Measurements from ENCODE around the gene MBD6. TPM values are rescaled to one million over a fixed set of nuclear protein-coding genes. Genes with fewer than 3 reads are reported as not detected.
"Not testable (repeated sequence)": the region's sequence is repeated elsewhere in the genome, so short reads cannot be mapped to it uniquely, and the experiment has no call there.

Gene MBD6
- total RNA-seq, 6 donors from 2014 or later: 25.1 to 184 (median 94.7) TPM

DNA sequence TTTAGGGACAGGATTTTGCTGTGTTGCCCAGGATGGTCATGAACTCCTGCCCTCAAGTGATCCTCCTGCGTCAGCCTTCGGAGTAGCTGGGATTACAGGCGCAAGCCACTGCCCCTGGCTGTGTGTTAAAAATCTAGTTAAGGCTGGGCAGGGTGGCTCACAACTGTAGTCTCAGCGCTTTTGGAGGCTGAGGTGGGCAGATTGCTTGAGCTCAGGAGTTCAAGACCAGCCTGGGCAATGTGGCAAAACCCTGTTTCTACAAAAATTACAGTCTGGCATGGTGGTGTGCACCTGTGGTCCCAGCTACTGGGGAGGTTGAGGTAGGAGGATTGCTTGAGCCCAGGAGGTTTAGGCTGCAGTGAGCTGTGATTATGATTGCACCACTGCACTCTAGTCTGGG lies 11.5 kb upstream of the MBD6 start:
- DNase-seq: no peak
- no peak overlapping the region for H3K4me3 ChIP-seq
- no peaks in the 10 kb centered on the region for H3K9me3 ChIP-seq
- 97 to 100% methylated on average over 4 of the region's 4 CpGs for WGBS, 2 donors
- TF ChIP-seq POLR2AphosphoS5 (IDR thresholded peaks at IDR 0.05): no peak
- TF ChIP-seq, protein P1, sequence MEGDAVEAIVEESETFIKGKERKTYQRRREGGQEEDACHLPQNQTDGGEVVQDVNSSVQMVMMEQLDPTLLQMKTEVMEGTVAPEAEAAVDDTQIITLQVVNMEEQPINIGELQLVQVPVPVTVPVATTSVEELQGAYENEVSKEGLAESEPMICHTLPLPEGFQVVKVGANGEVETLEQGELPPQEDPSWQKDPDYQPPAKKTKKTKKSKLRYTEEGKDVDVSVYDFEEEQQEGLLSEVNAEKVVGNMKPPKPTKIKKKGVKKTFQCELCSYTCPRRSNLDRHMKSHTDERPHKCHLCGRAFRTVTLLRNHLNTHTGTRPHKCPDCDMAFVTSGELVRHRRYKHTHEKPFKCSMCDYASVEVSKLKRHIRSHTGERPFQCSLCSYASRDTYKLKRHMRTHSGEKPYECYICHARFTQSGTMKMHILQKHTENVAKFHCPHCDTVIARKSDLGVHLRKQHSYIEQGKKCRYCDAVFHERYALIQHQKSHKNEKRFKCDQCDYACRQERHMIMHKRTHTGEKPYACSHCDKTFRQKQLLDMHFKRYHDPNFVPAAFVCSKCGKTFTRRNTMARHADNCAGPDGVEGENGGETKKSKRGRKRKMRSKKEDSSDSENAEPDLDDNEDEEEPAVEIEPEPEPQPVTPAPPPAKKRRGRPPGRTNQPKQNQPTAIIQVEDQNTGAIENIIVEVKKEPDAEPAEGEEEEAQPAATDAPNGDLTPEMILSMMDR (IDR thresholded peaks at IDR 0.05): no peak
- TF ChIP-seq POLR2A (IDR thresholded peaks at IDR 0.05): no peak
- no peak for TF ChIP-seq EP300 (IDR thresholded peaks at IDR 0.05)
- H3K36me3 ChIP-seq: peaks cover 15 to 83% (median 60%) of the 10 kb centered on the region in 4 donors
- no peaks in the 10 kb centered on the region for H3K27me3 ChIP-seq
- no peaks in the 10 kb centered on the region for H3K4me1 ChIP-seq
- no peak for ATAC-seq (ENCODE audit: low FRiP score in 2 of 2)
- no peak overlapping the region for H3K27ac ChIP-seq

- Histone ChIP-seq H3K4me3 (no peak overlapping the region), H3K9me3 (no peaks in the 10 kb centered on the region), H3K4me1 (peaks cover 0 to 3% (median 0%) of the 10 kb centered on the region in 4 donors), H3K36me3 (peaks cover 18 to 84% (median 64%) of the 10 kb centered on the region in 4 donors), H3K27ac (no peak overlapping the region), H3K27me3 (no peaks in the 10 kb centered on the region)
- ATAC-seq (ENCODE audit: low FRiP score in 2 of 2): no peak
- TF ChIP-seq EP300 (IDR thresholded peaks at IDR 0.05): no peak
- TF ChIP-seq, protein P1 (IDR thresholded peaks at IDR 0.05): no peak
- TF ChIP-seq POLR2A (IDR thresholded peaks at IDR 0.05): no peak
- no peak for TF ChIP-seq POLR2AphosphoS5 (IDR thresholded peaks at IDR 0.05)
- WGBS, 2 donors: 95 to 96% methylated on average over 7 of the region's 7 CpGs
- no peak for DNase-seq
Observed at GRCh38 chr12:57511588-57512325, 10.9 kb upstream of the MBD6 start.

GRCh38 chr12:57512665-57513064 lies 10.0 kb upstream of the MBD6 start:
- peaks cover 21 to 93% (median 71%) of the 10 kb centered on the region in 4 donors for H3K36me3 ChIP-seq
- 79 to 92% methylated on average over 6 of the region's 6 CpGs for WGBS, 2 donors
- no peak for DNase-seq

GRCh38 chr12:57513266-57513665 lies 9.4 kb upstream of the MBD6 start:
- 93 to 100% methylated on average over 5 of the region's 5 CpGs for WGBS, 2 donors
- ATAC-seq (ENCODE audit: low FRiP score in 2 of 2) (no peak), DNase-seq (no peak)
- no peaks in the 10 kb centered on the region for H3K27me3 ChIP-seq
- no peaks in the 10 kb centered on the region for H3K9me3 ChIP-seq
- no peak overlapping the region for H3K4me3 ChIP-seq
- no peak overlapping the region for H3K27ac ChIP-seq
- H3K36me3 ChIP-seq: peaks cover 21 to 95% (median 70%) of the 10 kb centered on the region in 4 donors
- no peak for TF ChIP-seq POLR2A (IDR thresholded peaks at IDR 0.05)
- TF ChIP-seq EP300 (IDR thresholded peaks at IDR 0.05): no peak
- TF ChIP-seq, protein P1 (IDR thresholded peaks at IDR 0.05): no peak
- TF ChIP-seq POLR2AphosphoS5 (IDR thresholded peaks at IDR 0.05): no peak
- peaks cover 6 to 18% (median 10%) of the 10 kb centered on the region in 4 donors for H3K4me1 ChIP-seq

More at GRCh38 chr12:57512665-57513064, 10.0 kb upstream of the MBD6 start:
- ATAC-seq (ENCODE audit: low FRiP score in 2 of 2): no peak
- no peak for TF ChIP-seq POLR2AphosphoS5 (IDR thresholded peaks at IDR 0.05)
- TF ChIP-seq POLR2A (IDR thresholded peaks at IDR 0.05): no peak
- TF ChIP-seq, protein P1 (IDR thresholded peaks at IDR 0.05): no peak
- no peak for TF ChIP-seq EP300 (IDR thresholded peaks at IDR 0.05)
- Histone ChIP-seq H3K27me3 (no peaks in the 10 kb centered on the region), H3K9me3 (no peaks in the 10 kb centered on the region), H3K27ac (no peak overlapping the region), H3K4me3 (no peak overlapping the region), H3K4me1 (peaks cover 0 to 12% (median 4%) of the 10 kb centered on the region in 4 donors)

DNA sequence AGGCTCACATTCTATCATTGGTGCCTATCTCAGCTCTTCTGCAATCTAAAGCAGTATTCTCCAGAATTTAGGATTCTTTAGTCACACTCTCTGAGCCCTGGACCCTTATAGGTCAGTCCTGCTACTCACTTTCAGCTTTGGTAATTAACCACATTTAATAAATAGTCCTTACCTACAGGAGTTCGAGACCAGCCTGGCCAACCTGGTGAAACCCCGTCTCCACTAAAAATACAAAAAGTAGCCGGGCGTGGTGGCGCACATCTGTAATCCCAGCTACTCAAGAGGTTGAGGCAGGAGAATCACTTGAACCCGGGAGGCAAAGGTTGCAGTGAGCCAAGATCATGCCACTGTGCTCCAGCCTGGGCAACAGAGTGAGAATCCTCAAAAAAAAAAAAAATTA lies 8.9 kb upstream of the MBD6 start:
- DNase-seq; H3K27ac ChIP-seq; H3K27me3 ChIP-seq; H3K9me3 ChIP-seq; ATAC-seq (ENCODE audit: low FRiP score in 2 of 2); H3K4me3 ChIP-seq: not testable (repeated sequence)
- peaks cover 10 to 23% (median 14%) of the 10 kb centered on the region in 4 donors for H3K4me1 ChIP-seq
- H3K36me3 ChIP-seq: peaks cover 21 to 98% (median 70%) of the 10 kb centered on the region in 4 donors
- 92% methylated on average over 6 of the region's 6 CpGs for WGBS, 2 donors

DNA sequence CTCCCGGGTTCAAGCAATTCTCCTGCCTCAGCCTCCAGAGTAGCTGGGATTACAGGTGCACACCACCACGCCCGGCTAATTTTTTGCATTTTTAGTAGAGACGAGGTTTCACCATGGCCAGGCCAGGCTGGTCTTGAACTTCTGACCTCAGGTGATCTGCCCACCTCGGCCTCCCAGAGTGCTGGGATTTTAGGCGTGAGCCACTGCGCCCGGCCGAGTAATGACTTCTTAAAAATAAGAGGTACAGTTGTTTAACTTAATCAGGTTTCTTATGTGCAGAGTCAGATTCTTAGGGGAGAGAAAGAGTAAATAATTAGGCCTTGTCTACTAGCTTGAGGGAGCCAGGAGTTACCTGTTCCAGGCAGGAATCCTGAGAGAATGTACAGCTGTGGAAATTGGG lies 8.4 kb upstream of the MBD6 start:
- DNase-seq; H3K27ac ChIP-seq; H3K4me3 ChIP-seq; ATAC-seq (ENCODE audit: low FRiP score in 2 of 2); H3K27me3 ChIP-seq; H3K9me3 ChIP-seq: not testable (repeated sequence)
- WGBS, 2 donors: 91 to 92% methylated on average over 9 of the region's 9 CpGs
- peaks cover 21 to 92% (median 68%) of the 10 kb centered on the region in 4 donors for H3K36me3 ChIP-seq
- H3K4me1 ChIP-seq: peaks cover 16 to 28% (median 20%) of the 10 kb centered on the region in 4 donors

Data from upper lobe of left lung (tissue), 6 donors.